Measurements from ENCODE around the gene ADAMTS14.

Gene ADAMTS14

DNA sequence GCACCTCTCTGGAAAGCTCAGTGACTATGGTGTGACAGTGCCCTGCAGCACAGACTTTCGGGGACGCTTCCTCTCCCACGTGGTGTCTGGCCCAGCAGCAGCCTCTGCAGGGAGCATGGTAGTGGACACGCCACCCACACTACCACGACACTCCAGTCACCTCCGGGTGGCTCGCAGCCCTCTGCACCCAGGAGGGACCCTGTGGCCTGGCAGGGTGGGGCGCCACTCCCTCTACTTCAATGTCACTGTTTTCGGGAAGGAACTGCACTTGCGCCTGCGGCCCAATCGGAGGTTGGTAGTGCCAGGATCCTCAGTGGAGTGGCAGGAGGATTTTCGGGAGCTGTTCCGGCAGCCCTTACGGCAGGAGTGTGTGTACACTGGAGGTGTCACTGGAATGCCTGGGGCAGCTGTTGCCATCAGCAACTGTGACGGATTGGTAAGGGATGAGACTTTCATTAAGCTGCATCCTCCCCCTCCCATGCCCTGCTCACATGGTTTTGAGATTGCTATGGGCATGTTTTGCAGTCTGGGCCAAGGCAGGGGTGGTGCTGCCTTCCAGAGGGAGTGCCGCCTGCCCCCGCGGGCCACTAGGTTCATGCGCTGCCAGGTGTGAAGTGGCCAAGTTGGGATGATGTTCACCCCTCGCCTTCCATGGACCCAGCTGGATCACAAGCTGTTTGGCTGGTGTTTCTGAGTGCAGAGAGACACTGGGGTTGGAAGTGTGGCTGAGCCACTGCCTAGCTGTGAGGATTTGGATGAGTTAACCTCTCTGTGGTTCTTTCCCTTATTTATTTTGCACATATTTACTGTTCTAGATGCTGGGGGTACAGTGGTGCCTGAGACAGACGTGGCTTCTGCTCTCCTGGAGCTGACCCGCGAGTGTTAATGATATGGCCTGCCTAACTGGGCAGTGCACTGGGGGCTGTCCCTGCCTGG lies 2.5 kb downstream of the ADAMTS14 start:
- peak; percentile 17 for DNase-seq (ENCODE audit: low spot score)

DNA sequence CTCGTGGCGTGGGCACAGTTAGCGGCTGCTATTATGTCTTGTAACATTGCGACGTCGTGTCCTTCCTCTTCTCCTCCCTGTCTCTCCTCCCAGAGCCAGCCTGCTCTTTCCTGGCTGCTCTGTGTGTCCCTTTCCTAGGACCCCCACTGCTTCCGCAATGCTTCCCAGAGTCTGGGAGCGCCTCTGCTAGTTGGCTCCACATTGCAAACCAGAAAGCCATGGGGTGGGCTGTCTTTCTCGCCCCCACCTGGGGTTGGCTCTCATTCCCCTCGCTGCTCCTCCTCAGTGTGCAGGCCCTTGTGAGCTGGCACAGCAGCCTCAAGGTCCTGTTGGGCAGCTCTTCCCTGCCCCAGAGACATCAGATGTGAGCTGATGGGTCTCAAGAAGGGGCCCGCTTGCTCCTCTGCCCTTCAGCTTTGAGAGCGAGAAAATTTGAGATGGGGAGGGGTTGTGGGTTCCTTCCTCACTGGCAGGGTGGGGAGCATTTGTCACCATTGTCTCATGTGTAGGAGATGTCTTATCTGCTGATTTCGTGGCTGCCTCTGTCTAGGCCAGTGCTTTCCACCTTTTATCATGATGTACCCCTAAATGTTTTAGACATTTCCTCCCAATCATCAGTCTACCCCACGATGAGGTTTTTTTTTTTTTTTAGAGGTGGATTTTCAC lies 3.3 kb downstream of the ADAMTS14 start:
- no peak for DNase-seq (ENCODE audit: low spot score)

DNA sequence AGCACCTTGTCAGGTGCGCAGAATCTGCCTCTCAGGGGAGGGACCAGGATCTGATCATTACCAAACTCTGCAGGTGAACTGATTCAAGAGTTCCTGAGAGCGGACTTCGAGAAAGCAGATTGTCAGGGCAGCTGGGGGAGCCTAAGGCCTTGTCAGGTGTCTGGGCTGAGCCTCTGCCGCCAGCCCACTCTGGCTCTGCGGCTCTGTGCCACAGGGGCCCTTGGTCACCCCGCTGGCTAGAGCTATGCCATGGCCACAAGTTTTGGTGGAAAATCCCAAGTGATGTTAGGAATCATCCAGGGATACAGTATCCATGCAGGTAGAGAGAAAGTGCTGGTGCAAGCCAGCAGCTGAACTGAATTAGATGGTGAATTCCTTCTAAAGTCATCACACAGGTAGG lies 4.2 kb downstream of the ADAMTS14 start:
- no peak for DNase-seq (ENCODE audit: low spot score)

DNA sequence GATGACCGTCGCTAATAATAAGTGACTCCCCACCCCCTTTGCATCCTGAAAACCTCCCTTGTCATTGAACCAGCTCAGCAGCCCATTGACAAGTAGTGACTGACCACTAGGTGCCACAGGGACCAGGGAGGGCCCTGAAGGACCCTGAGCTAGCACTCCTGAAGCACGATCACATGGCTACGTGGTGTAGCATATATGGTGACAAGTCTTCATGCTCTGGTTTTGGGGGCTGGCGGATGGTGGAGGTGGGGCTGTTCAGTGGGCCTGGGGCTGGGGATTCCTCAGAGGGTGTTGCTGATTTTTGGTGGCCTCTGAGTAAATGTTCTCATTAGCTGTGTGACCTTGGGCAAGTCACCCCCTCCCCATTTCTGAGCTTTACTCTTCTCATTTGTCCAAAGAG lies 4.7 kb downstream of the ADAMTS14 start:
- no peak for DNase-seq (ENCODE audit: low spot score)

DNA sequence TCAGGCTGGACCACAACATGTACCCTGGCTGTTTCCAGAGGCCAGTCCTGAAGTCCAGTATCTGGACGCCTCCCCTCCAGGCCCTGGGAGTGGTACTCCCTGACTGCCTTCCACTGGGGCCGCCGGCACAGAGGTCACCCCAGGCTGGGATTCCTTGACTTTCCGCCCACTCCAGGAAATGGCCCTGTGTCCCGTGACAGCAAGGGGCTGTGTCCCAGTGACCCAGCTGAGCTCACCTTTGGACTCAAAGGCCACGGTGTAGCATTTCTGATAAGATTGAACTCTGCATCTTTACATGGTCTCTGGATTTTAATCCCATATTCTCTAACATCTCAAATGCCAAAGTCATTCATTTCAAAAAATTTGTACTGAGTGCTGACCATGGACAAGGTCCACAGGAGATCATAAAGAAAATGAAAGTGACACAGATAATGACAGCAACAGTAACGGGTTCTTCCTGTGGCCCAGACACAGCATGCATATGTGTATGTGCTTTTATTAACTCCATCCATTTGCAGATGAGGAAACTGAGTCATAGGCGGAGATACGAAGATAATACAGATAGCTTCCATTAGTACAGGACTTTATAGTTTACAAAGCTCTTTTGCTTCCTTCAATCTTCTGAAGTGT lies 5.4 kb downstream of the ADAMTS14 start:
- DNase-seq (ENCODE audit: low spot score) = no peak

DNA sequence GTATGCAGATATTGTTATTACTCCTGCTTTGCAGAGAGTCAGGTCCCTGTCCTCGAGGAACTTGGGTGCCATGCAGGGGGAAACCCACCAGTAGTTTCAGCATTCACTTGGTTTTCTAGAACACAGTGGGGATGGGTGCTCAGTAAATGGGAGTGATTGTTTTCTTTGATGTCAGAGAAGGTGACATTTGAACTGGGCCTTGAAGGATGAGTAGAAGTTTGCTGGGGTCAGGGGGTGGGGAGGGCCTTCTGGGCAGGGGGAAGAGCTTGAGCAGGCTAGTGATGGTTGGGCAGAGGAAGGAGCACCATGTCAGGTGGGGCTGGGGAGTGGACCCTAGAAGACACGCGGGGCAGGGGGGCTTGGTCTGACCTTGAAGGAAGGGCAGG lies 5.9 kb downstream of the ADAMTS14 start:
- no peak for DNase-seq (ENCODE audit: low spot score)

DNA sequence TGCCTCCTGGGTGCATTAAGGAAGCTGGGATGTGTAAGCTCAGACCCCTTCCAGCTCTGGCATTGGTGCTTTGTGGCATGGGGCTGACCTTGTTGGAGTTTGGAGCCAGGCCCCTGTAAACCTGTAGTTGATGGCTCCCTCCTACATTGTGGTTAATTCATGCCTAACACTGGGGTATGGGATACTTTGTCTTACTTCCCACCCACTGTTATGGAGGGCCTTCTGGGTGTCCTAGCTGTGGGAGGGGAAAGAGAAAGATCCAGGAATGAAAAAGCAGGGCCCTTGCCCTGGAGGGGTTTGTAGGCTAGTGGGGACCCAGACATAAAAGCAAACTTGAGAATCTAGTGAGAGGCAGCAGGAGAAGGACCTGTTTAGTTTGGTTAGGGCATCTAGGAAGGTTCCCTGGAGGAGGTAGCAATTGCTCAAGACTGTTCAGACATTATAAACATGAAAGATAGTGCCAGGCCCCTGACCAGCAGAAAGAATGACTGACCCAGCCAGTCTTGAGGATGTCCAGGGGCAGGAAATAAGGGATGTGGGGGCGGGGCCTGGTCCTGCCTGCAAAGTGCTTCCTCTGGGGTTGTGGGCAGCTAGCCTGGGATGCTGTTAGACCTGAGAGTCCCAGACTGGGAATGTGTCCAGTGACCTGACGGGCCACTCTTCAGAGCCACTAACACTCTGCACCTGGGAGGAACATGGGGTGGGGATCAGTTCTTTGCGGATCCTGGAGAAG lies 6.6 kb downstream of the ADAMTS14 start:
- no peak for DNase-seq (ENCODE audit: low spot score)

DNA sequence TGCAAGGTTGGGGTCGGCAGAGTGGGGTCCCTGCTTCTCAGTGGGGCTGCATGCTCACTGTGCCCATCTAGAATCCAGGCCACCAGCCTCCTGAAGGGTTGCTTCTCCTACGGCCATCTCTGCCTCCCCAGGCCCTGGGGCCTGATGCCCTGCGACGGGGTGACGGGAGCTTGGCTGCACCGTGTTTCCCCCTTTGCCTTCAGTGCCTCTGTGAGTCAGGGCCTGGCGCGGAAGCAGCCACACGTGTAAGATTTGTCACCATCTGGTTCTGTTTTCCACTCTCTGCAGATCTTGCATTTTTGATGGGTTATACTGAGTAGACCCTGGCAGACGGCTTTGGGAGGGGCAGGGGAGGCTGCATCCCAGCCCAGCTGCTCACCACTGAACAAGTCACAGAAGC lies 7.2 kb downstream of the ADAMTS14 start:
- no peak for DNase-seq (ENCODE audit: low spot score)

DNA sequence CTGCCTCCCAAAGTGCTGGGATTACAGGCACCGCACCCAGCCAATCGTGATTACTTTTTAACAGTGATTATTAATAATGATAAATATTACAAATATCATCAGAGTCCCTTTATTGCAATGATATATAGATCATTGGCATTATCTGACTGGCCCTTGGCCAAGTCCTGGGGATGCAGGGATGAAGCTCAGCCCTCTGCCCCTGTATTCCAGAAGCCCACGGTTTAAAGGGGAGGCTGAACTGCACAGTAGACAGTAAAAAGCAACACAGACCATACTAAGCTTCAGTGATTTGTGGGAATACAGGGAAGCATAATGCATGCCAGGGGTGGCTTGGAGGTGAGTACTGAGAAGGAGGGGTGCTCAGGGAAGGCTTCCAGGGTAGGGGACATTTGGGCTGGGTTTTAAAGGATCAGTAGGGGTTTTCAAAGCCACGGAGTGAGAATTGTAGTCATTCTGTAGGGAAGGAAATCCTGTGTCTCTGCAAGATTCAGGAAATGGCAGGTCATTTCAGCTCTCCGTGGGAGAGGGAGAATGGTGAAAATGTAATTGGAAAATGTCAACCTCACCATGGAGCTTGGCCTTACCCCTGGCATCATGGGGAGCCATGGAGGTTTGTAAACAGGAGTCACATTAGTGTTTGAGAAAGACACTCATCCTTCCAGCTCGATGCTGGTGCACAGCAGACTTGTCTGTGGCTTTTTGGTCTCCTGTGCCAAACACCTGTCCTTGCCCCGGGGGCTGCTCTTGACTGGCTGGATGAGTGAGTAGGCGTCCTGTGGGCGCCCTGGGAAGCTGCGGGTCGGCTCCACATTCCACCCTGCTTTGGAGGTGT lies 8.8 kb downstream of the ADAMTS14 start:
- peak; percentile 28 for DNase-seq (ENCODE audit: low spot score)

DNA sequence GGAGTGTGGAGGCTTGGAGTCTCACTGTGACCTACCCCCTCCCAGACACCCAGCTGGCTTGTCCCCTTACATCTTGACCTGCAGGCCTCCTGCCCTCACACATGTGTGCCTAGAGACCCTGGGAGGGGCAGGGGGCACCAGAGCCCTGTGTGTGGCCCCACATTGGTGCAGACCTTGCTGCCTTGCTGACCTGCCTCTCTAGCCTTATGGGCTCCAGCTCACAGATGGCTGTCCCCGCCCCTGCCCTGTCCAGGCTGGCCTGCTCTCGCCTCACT lies 9.4 kb downstream of the ADAMTS14 start:
- no peak for DNase-seq (ENCODE audit: low spot score)

DNA sequence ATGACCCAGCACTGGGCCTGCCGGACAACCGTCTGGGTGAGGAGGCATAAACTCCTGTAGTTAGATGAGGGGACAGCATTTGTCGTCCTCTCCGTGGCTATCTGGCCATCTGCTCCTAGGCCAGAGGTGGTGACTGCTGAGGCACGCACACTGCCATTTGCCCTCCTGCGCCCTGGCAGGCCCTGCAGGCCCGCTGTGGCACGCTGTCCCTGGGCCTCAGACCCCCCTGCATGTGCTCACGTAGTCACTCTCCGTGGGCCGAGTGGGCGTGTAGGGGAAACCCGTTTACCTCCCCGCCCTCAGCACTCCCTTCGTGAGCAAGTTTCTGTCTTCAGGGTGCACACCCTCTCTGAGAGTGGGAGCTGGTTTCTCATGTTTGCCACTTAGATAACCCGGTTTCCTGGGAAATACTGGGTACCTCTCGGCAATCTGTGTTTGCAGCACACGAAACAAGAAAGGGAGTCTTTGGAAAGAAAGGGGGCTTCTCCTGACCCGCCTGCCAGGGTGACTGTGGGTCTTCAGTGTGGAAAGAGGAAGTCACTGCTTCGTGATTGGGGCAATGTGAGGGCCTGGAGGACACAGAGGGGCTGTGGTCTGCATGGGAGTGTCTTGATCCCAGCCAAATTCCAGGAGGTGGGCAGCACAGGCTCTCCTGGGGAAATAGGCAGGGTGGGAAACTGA lies 10.8 kb downstream of the ADAMTS14 start:
- no peak for DNase-seq (ENCODE audit: low spot score)

DNA sequence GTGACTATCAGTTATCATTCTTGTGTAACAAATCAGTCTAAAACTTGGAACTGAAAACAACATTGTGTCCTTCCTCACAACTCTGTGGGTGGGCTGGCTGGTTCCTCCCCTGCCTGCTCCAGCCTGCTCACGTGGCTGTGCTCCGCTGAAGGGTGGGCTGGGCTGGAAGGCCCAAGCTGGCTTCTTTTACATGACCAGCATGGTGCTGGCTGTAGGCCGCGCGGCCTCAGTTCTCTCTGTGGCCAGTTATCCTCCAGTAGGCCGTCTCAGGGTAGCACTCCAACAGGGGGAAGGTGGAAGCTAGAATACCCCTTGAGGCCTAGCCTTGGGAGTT lies 11.3 kb downstream of the ADAMTS14 start:
- no peak for DNase-seq (ENCODE audit: low spot score)

DNA sequence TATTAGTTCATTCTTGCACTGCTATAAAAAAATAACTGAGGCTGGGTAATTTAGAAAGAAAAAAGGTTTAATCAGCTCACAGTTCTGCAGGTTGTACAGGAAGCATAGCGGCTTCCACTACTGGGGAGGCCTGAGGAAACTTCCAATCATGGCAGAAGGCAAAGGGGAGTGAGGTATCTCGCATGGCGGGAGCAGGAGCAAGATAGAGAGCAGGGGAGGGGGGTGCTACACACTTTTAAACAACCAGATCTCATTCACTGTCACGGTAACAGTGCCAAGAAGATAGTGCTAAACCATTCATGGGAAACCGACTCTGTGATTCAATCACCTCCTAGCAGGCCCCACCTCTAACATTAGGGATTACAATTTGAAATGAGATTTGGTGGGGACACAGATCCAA lies 11.6 kb downstream of the ADAMTS14 start:
- DNase-seq (ENCODE audit: low spot score) = no peak

DNA sequence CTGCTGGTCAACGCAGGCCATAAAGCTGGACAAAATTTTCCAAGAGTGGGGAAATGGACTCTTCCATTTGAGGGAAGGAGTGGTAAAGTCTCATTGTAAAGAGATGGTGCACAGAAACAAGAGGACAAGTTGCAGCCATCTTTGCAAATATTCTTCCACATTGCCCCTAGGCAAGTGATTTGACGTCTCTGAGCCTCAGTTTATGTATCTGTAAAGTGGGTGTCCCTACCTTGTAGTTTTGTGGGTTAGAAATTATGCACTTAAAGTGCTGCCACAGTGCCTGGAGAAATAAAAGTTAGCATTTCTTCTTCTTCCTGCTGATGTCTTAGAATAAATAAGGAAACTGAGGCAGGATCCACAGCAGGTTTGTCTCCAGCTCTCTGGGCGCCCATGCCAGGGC lies 12.1 kb downstream of the ADAMTS14 start:
- no peak for DNase-seq (ENCODE audit: low spot score)

DNA sequence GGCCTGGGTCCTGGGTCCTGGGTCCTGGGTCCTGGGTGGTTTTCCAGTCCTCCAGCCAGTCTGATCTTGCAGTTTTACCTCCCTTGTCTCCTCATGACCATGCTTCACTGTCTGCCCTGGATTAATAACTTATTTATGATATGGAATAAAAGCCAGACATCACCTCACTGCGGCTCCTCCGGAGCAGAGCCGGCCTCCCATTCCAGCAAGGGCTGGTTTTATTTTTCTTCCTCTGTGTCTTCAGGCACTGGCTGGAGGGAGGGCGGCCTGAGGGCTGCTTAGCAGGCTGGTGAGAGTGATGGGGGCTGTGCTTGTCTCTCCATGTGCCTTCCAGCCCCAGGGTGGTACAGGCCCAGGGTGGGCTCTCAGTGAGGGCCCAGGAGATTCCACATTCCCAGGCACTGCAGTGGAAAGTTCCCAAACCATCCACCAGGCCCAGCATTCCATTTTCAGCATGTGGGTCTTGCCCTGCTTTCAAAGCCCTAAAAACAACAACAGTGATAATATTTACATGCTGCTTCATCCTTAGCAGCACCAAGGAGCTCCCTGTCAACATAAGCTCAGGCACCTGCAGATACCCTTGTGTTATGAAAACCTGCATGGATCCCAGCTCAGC lies 12.6 kb downstream of the ADAMTS14 start:
- DNase-seq (ENCODE audit: low spot score) = no peak

DNA sequence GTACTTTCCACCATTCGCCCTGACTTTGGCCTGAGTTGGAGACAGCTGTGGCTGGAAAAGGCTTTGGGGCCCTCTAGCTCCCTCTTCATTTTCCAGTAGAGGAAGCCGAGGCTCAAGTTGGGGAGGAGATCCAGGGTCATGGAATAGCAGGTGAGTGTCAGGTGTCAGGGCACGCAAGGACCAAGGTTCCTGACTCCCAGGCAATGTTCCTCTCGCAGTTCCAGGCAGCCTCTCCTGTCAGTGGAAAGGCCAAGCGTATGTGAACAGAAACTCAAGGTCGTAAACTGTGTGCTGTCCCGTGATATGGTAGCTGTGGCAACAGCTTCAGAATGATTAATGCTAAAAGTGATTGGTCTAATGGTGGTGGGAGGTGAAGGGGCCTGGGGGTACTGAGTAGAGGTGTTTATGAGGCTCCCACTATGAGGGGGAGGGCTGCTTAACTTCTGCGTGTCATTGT lies 13.2 kb downstream of the ADAMTS14 start:
- DNase-seq (ENCODE audit: low spot score) = no peak

DNA sequence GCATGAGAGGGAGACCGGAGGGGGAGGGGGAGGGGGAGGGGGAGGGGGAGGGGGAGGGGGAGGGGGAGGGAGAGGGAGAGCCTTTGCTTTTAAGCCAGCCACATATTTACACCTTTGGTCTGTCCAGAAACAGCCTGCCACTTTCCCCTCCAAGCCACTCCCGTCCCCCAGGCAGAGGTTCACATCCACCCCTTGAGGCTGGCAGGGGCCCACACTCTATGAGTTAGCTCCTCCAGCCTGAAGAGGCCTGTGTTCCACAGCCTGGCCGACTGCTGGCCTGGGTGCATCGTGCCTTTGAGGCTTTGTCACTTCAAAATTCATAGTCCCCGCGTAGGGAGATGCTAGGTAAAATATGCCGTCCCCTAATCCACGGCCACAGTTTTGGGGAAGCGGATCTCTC lies 16.5 kb downstream of the ADAMTS14 start:
- DNase-seq (ENCODE audit: low spot score) = no peak

DNA sequence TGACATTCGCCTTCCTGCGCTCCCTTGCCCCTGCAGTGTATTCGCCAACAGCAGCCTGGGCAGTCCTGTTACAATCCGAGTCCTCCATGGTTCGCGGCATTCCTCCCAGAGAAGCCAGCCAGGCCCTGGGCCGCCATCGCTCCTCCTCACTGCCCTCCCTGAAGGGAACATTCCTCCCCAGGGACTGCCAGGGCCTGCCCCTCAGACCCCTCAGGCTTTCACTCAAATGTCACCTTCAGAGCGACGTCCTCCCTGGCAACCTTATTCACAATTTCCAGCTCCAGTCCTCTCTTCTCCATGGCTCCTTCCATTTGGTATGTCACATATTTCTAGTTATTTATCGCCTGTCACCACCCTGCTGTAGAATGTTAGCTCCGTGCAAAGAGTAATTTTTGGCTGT lies 17.4 kb downstream of the ADAMTS14 start:
- DNase-seq (ENCODE audit: low spot score) = no peak

DNA sequence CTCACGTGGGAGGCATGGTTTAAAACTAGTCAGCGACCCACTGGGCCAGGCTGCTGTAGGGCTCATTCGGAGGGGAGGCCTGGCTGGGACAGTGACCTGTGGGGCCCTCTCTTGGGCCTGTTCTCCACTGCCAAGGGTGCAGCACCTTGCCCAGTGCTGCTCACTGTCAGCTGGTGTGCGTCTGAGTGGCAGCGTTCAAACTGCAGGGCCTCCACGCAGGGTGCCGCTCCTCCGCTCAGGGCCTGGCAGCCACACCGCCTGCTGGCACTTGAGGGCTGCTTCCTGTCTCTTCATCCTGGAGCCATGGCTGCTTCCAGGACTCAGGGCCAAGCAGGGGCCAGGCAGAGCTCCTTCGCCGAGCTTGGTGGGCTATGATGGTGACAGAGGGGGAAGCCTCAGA lies 18.3 kb downstream of the ADAMTS14 start:
- no peak for DNase-seq (ENCODE audit: low spot score)

DNA sequence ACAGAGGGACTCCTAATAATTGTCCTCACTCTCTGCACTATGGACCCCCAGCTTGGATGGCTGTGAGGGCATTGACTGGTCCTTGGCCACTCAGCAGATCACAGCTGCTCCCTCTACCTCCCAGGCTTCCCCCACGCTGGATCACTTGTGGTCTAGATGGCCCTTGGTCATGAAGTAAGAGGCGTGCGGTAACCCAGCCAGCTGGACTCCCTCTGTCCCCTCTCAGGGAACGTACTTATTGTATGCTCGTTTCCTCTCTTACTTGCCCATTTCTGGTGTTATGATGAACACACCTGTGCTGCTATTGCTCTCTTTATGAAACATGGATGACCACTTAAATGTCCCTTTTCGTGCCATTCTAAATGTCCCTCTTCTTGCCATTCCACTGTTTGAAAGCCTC lies 19.3 kb downstream of the ADAMTS14 start:
- DNase-seq (ENCODE audit: low spot score) = no peak

Measured in SW480 (cell line).